H1 (cell line): ENCODE measurements around the gene OR52R1. TPM values are rescaled to one million over a fixed set of nuclear protein-coding genes. Genes with fewer than 3 reads are reported as not detected.

Experiments used
- BRCA1 ChIP-seq: IDR thresholded peaks from 2 replicates; pipeline ENCODE4 v1.6.1; 2012; ENCODE audit warnings: low read depth, low read length, improper control_type of control experiment
- CBX8 ChIP-seq: fragments of 300-800, 300-1000 bp; sonication (generic); IDR thresholded peaks from 2 replicates; pipeline ENCODE4 v1.7.1; 2016; ENCODE audit warnings: low read depth, low read length, borderline replicate concordance
- CTCF ChIP-seq, 3 experiments: IDR thresholded peaks; 1 replicate in 2 of 3; 2 replicates in 1 of 3; pipeline versions ENCODE4 v1.5.1 to v1.6.1; 2011; ENCODE audit warnings: low read length in 3 of 3, mild to moderate bottlenecking in 3 of 3, inconsistent platforms in 2 of 3, low read depth in 1 of 3, moderate library complexity in 1 of 3; ENCODE audit not compliant: insufficient read depth in 1 of 3; ENCODE audit errors: control extremely low read depth in 1 of 3
- EGR1 ChIP-seq: IDR thresholded peaks from 2 replicates; pipeline ENCODE4 v1.6.1; 2011; ENCODE audit warnings: low read depth, low read length, borderline replicate concordance
- KDM4A ChIP-seq: IDR thresholded peaks from one replicate; pipeline ENCODE4 v1.7.1; 2012; ENCODE audit warnings: low read depth, mild to moderate bottlenecking, moderate library complexity, low read length, inconsistent platforms; ENCODE audit not compliant: severe bottlenecking
- SP1 ChIP-seq: IDR thresholded peaks from 2 replicates; pipeline ENCODE4 v1.6.1; 2011; ENCODE audit warnings: low read depth, low read length
- SUZ12 ChIP-seq: fragments of 200-600 bp; sonication (generic); IDR thresholded peaks from 2 replicates; pipeline ENCODE4 v1.6.1; 2012; ENCODE audit warnings: mild to moderate bottlenecking, inconsistent platforms, low read length, moderate library complexity, mixed read lengths
- TAF7 ChIP-seq: optimal IDR thresholded peaks from 2 replicates; pipeline ENCODE3; 2011; ENCODE audit warnings: low read depth, mild to moderate bottlenecking, inconsistent platforms, low read length, moderate library complexity, borderline replicate concordance
- polyA plus RNA-seq, 7 experiments: library from polyadenylated mRNA; depleted of rRNA in 3 of 7; stranded (reverse) in 5 of 7; unstranded in 2 of 7; fragments of >200 nt in 5 of 7; fragments of 200-250 nt in 2 of 7; gene quantifications; 1 replicate in 5 of 7; 2 replicates in 1 of 7; 4 replicates in 1 of 7; pipeline versions ENCODE4 v1.2.1 to v1.2.3, GENCODE V29; 2011 to 2013; ENCODE audit warnings: missing spikeins in 2 of 7, mixed read lengths in 2 of 7
- small RNA-seq: library from polyadenylated mRNA; stranded (forward); fragments of <200 nt; extraction: miRNeasy Mini kit (QIAGEN cat#:217004); gene quantifications from one replicate; pipeline ENCODE3, GENCODE V24; 2013; ENCODE audit not compliant: insufficient read depth
- total RNA-seq: library from RNA; stranded (reverse); fragmentation: NEBNext Ultra II Directional; extraction: Animal tissue kit (Norgen Biotek cat#: 25700); gene quantifications from 2 replicates; pipeline ENCODE4 v1.2.1, GENCODE V29; 2021

OR52R1 gene
- total and polyA plus RNA-seq, 2 of the 8 experiments (the other 6 are each of a cell fraction or from before 2014, with no cell fraction given) = not detected

GRCh38 chr11:4763096-4763495, 41.1 kb downstream of the OR52R1 start (continued):
- no peak for TF ChIP-seq TAF7
- no peak for TF ChIP-seq SP1
- no peak for TF ChIP-seq CBX8
- TF ChIP-seq BRCA1 = no peak
- TF ChIP-seq CTCF (IDR thresholded peaks at IDR 0.05; ENCODE audit: control extremely low read depth in 1 of 3, insufficient read depth in 1 of 3, low read depth in 1 of 3, low read length in 3 of 3) = no peak
- TF ChIP-seq KDM4A = no peak
- no peak for TF ChIP-seq EGR1
- TF ChIP-seq SUZ12 = no peak

Small RNAs within 50 kb of the gene (small RNA-seq; reads per million reads assigned to genes)
- gene RF00091 = not detected

Other genes starting within 250 kb of the OR52R1 start
- not detected in 2 replicates for gene OR52I2, start 222.6 kb downstream of the OR52R1 start, total RNA-seq
- gene OR52I2, start 222.6 kb downstream of the OR52R1 start, polyA plus RNA-seq (2011; rRNA removed) = not detected in 2 replicates
- not detected in 2 replicates for gene OR52I1, start 210.3 kb downstream of the OR52R1 start, total RNA-seq
- gene OR52I1, start 210.3 kb downstream of the OR52R1 start, polyA plus RNA-seq (2011; rRNA removed) = not detected in 2 replicates
- gene TRIM68, start 196.1 kb downstream of the OR52R1 start, total RNA-seq = 5.7 and 6.2 TPM in 2 replicates
- gene TRIM68, start 196.1 kb downstream of the OR52R1 start, polyA plus RNA-seq (2011; rRNA removed) = 3.4 and 3.8 TPM in 2 replicates
- not detected in 2 replicates for gene OR51D1, start 166.9 kb downstream of the OR52R1 start, total RNA-seq
- not detected in 2 replicates for gene OR51D1, start 166.9 kb downstream of the OR52R1 start, polyA plus RNA-seq (2011; rRNA removed)
- not detected in 2 replicates for gene OR51E1, start 160.4 kb downstream of the OR52R1 start, total RNA-seq
- gene OR51E1, start 160.4 kb downstream of the OR52R1 start, polyA plus RNA-seq (2011; rRNA removed) = not detected in 2 replicates
- not detected in 2 replicates for gene OR51E2, start 106.5 kb downstream of the OR52R1 start, total RNA-seq
- gene OR51E2, start 106.5 kb downstream of the OR52R1 start, polyA plus RNA-seq (2011; rRNA removed) = not detected in 2 replicates
- not detected in 2 replicates for gene MMP26, start 99.6 kb downstream of the OR52R1 start, total RNA-seq
- 0.06 TPM in 1 of 2 replicates, not detected in the other for gene MMP26, start 99.6 kb downstream of the OR52R1 start, polyA plus RNA-seq (2011; rRNA removed)
- gene OR51F1, start 34.4 kb downstream of the OR52R1 start, total RNA-seq = not detected in 2 replicates
- not detected in 2 replicates for gene OR51F1, start 34.4 kb downstream of the OR52R1 start, polyA plus RNA-seq (2011; rRNA removed)
- gene OR51F2, start 16.9 kb upstream of the OR52R1 start, total RNA-seq = not detected in 2 replicates
- gene OR51F2, start 16.9 kb upstream of the OR52R1 start, polyA plus RNA-seq (2011; rRNA removed) = 0.09 and 0.15 TPM in 2 replicates
- not detected in 2 replicates for gene OR51S1, start 44.8 kb upstream of the OR52R1 start, total RNA-seq
- not detected in 2 replicates for gene OR51S1, start 44.8 kb upstream of the OR52R1 start, polyA plus RNA-seq (2011; rRNA removed)
- gene OR51T1, start 77.5 kb upstream of the OR52R1 start, total RNA-seq = not detected in 2 replicates
- gene OR51T1, start 77.5 kb upstream of the OR52R1 start, polyA plus RNA-seq (2011; rRNA removed) = not detected in 2 replicates
- not detected in 2 replicates for gene OR51A7, start 99.4 kb upstream of the OR52R1 start, total RNA-seq
- not detected in 2 replicates for gene OR51A7, start 99.4 kb upstream of the OR52R1 start, polyA plus RNA-seq (2011; rRNA removed)
- gene OR51G2, start 115.0 kb upstream of the OR52R1 start, total RNA-seq = not detected in 2 replicates
- gene OR51G2, start 115.0 kb upstream of the OR52R1 start, polyA plus RNA-seq (2011; rRNA removed) = not detected in 2 replicates
- gene OR51G1, start 120.0 kb upstream of the OR52R1 start, total RNA-seq = not detected in 2 replicates
- gene OR51G1, start 120.0 kb upstream of the OR52R1 start, polyA plus RNA-seq (2011; rRNA removed) = not detected in 2 replicates
- gene OR51A4, start 143.2 kb upstream of the OR52R1 start, total RNA-seq = not detected in 2 replicates
- gene OR51A4, start 143.2 kb upstream of the OR52R1 start, polyA plus RNA-seq (2011; rRNA removed) = not detected in 2 replicates
- gene OR51A2, start 151.3 kb upstream of the OR52R1 start, total RNA-seq = not detected in 2 replicates
- gene OR51A2, start 151.3 kb upstream of the OR52R1 start, polyA plus RNA-seq (2011; rRNA removed) = not detected in 2 replicates
- gene OR51L1, start 190.5 kb upstream of the OR52R1 start, total RNA-seq = not detected in 2 replicates
- gene OR51L1, start 190.5 kb upstream of the OR52R1 start, polyA plus RNA-seq (2011; rRNA removed) = not detected in 2 replicates
- not detected in 2 replicates for gene OR52J3, start 242.1 kb upstream of the OR52R1 start, total RNA-seq
- gene OR52J3, start 242.1 kb upstream of the OR52R1 start, polyA plus RNA-seq (2011; rRNA removed) = not detected in 2 replicates